Measurements from ENCODE around the gene MAP3K4. TPM values are rescaled to one million over a fixed set of nuclear protein-coding genes. Genes with fewer than 3 reads are reported as not detected.
"Not testable (repeated sequence)": the region's sequence is repeated elsewhere in the genome, so short reads cannot be mapped to it uniquely, and the experiment has no call there.

MAP3K4 gene
- total RNA-seq, 1 experiment from 2014 or later: 10.5 TPM

DNA sequence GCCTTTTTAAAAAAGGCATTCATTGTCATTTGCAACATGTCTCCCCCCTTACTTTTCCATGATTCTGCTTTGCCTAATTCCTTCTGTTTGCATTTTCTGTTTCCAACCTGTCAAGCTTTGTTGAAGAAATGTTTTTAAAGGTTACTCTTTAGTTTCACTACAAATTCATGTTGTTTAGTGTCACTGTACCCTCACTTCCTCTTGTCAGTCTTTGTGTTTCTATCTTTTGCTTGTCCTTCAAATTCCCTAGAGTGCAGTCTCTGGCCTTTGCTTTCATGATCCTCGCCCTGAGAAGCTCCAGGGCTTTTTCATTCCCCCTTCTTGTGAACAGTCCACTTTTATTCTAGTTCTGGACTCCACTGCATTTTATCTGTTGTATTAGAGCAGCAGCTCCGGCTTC is 90.6 kb downstream of the MAP3K4 start:
- DNase-seq (ENCODE audit: low spot score): no peak

DNA sequence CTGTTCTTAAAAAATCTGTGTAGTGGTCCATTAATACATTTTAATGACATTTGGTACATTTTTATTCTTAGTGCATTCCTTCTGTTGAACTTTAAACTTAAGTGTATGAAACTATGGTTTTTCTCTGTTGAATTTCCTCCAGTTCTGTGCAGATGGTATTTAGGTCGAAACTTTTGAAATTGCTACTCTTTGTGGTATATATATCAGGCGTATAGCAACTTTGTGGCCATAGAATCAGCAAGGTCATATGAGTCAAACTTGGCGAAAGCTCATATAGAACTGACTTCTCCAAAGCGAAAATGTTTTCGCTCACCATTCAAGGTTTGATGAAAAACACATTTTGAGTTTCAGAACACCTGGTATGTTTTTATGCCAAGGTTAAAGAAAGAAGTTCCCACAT is 93.7 kb downstream of the MAP3K4 start:
- DNase-seq (ENCODE audit: low spot score): no peak

DNA sequence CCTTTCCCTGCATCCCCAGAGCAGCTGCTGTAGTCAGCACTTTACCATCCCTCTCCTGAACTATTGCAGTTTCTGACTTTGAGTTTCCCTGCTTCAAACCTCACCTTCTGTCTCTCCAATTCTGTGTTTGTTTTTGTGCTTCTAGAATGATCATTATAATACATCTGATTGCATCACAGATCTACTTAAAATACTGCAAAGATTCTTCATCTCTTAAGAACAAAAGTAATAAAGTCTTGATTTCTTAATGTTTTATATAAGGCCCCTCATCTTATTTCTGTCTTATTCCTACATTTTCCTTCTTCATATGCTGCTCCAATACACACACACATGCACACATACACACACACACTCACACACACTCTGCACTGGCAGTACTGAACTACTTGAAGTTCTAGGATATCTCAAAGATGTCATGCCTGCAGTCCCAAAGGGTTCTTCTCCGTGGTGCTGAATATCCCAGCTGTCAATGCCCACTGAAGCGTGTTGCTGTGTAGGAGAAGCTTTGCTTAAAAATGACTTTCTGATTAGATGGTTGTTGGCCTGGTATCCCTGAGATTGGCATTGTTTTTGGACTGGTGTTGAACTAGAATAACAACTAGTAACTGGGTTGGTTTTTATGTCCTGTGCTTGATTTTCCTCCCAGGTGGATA is 97.2 kb downstream of the MAP3K4 start:
- DNase-seq (ENCODE audit: low spot score): no peak

DNA sequence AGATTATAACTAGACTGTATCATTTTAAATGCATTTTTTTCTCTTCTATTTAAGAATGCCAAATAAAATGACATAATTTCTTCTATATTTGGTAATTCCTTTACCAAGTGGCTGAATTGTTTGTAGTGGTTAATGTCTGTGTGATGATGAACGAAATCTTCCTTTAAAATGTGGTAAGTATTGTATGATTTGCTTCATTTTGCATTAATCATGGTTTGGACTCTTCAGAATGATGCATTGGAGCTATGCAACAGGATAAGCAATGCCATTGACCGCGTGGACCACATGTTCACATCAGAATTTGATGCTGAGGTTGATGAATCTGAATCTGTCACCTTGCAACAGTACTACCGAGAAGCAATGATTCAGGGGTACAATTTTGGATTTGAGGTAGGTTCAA is 99.6 kb downstream of the MAP3K4 start:
- DNase-seq (ENCODE audit: low spot score): no peak

DNA sequence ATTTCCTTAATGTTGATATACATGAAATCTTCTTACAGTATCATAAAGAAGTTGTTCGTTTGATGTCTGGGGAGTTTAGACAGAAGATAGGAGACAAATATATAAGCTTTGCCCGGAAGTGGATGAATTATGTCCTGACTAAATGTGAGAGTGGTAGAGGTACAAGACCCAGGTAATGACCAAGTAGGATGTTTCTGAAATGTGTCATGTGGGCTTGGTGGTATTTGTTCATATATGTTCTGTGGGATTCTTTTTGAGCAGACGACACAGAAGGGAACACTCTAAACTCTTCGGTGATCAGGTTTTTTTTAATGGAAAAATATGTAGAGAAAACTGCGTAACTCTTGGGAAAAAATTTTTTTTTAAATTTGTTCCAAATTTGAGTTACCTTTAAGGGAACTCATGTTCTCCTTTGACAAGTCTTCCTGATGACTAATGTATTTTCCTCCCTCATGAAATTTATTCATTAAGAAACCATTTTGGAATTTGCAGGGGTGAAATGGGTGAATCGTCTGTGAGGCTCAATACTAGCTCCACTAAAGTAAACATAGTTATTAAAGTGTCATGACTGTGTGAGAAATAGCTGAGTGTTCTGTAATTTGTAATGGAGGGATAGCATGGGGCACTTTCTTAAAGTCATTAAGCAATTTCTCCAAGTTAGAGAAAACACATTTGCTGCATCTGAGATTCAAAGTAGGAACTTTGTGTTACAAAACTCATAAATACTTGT is 100.6 kb downstream of the MAP3K4 start:
- DNase-seq (ENCODE audit: low spot score): no peak

DNA sequence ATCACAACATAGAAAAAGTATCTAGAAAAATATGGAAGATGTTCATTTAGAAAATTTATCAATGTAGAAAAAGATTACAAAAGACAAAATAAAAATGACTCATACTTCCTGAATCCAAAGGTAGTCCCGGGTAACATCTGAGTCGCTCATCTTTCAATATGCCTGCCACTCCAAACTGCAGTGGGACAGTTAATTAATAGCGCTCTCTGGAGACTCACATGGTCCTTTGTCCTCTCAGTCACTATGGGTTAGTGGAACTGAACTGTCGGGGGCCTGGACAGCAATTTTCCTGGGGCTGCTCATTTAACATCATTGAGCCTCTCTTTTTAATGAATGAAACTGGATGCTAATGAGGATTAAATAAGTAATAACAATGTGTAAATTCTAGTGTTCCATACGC is 103.4 kb downstream of the MAP3K4 start:
- no peak for DNase-seq (ENCODE audit: low spot score)

DNA sequence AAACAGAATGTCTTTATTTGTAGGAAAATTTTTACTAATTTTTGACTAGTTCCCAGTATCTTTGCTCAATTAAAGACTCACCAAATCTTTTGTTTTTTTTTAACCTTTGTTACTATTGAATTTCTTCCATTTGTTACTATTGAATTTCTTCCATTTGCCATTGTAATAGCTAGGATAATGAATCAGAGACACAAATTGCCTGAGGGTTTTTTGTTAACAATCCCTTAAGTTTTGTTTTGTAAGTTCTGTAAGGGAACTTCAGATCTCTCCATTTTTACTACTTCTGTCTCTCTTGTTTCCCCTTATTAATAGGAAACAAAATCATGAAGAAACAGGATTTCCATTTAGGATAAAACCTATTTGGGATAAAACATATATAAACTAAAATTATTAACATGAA is 104.3 kb downstream of the MAP3K4 start:
- DNase-seq (ENCODE audit: low spot score): no peak

DNA sequence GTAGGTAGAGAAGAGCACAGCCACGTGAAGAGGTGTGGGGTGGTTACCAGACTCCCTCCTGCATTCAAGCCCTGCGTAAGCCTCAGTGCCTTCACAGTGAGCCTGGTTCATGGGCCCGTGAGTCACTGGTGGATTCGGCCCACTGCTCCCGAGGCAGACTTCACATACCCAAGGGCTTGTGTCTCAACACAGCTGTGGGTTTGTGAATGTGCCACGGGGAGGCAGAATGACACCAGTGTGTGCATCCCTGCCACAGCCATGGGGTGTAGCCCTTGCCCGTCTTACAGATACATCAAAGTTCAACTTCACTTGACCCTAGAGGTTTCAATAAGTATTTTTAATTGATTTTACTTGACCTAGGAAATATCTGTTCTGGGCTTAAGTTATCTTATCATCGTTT is 108.5 kb downstream of the MAP3K4 start:
- DNase-seq (ENCODE audit: low spot score): no peak

DNA sequence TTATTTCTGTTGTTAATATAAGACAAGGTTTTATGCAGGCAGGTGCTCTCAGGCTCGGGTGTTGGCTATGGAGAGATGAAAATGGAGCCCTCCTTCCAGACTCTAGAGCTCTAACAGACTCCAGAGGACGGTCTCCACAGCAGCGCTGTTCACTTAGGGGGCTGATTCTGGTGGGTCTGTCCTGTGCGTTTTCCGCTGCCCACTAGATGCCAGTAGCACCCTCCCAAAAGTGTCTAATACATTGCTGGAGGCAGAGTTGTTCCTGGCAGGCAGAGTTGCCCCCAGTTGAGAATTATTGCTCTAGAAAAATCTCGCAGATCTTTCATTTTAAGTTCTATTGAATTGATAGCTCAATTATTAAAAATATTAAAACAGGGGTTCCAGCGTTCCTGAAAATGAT is 109.9 kb downstream of the MAP3K4 start:
- DNase-seq (ENCODE audit: low spot score): no peak

DNA sequence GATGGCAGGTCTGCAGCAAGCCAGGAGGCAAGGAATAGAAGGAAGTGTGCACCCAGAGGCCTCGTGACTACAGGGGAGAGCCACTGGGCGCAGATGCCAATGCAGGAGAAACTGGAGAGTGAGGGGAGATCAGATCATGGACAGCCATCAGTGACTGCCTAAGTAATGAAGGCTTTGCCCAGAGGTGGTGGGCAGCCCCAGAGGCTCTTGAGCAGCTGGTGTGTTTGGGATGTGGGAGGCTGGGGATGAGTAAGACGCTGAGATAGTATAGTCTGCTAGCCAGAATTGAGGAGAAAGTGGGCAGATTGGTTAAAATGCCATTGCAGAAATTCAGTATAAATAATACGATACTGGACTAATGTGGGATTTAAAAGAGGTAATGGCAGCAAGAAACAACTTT is 111.9 kb downstream of the MAP3K4 start:
- no peak for DNase-seq (ENCODE audit: low spot score)

DNA sequence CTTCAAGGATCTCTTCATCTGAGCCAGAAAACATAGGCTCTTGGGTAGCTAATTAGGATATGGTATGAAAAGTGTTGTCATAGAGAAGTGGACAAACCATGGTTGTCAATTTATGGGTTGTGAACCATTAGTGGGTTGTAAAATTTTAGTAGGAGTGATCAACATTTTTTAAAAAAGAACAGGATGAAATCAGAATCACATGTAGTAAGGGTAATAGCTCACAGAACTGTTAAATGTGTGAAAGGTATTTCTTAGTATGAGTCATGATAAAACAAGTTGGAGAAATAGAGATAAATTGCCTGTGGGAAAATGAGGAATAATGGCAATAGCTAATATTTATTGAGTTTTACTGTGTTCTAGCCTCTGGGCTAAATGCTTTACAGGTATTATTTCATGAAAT is 113.4 kb downstream of the MAP3K4 start:
- no peak for DNase-seq (ENCODE audit: low spot score)

DNA sequence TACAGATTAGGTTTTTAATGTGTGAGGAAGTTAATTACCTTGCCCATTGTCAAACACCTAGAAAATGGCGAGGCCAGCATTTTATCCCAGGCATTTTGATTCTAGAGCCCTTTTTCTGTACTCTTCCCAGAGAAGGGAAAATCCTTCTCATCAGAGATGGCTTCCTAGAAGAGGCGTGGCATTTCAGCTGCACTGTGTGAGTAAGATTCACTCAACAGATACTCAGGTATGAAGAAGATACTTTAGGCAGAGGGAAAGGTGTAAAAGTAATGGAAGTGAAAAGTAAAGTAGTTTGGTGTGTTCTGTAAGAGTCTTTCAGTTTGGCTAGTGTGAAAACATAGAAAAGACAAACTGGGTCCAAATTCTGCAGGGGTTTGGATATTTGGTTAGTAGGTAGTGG is 113.8 kb downstream of the MAP3K4 start:
- DNase-seq (ENCODE audit: low spot score): no peak

DNA sequence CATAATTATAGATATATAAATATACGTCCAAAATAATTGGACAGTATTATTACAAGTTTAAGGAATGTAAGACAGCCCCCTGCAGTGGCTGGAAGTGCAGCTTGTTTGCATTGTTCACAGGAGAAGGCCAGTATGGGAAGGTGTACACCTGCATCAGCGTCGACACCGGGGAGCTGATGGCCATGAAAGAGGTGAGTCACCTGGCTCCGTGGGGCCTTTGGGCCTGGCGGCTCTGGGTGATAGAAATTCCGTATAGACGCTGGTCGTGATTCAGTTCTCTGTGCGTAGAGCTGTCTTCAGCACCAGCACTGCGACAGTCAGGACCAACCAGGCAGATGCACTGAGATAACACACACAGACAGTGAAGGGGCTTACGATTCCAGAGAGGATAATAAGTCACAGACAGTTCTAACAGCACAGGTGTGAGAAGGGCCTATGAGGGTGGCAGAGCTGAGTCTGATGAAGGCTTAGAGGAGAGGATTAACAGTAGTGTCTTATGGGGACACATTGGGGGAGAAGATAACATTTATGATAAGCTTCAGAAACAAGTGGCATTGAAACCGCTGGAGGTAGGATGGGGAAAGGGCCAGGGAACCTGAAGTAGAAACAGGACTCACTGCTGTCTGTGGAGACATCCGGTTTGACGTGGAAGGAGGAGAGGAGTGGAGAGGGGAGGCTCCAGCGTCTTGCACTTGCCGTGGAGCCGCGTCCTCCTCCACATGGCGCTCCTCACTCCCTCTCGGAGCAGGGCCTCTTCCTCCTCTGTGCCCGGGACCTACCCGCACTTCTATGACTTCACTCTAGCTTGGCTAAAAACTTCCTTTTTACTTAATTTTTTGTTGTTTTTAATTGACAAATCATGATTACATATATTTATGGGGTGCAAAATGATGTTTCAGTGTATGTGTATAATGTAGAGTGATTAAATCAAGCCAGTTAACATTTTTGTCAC is 116.5 kb downstream of the MAP3K4 start:
- DNase-seq (ENCODE audit: low spot score): no peak

DNA sequence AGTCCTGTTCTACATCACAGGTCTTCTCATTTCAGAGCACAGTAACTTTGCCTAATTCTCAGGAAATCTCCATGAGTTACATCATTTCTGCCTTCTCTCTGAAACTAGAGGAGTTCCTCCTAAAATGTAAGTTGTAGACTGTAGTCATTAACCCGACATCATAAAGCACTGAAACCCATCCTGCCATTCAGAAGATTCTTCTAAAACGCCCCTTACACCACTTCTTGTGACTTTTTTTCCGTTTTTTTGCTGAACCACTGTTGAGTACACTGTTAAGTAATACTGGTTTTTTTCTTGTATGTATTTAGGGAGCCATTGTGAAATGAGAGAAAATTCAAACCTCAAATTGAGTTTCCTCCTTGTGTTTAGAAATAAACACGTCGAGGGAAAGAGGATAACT is 117.3 kb downstream of the MAP3K4 start:
- DNase-seq (ENCODE audit: low spot score): no peak

DNA sequence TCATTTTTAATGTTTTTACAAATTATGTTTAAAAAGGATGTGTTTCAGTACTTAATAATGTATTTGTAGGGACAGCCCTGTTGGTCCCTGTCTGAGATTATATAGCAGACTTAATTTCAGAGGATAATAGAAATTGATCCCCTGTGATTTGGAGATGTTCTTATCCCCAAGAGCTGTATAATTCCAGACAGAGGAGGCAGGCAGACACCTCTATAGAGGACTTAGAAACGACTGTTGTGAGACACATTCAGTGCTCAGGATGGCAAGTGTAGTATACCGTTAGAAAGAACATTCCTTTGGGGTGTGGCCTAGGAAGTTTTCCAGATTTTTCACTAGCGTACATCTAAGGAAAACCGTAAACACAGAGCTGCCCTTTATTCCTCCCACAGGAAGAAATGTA is 117.8 kb downstream of the MAP3K4 start:
- no peak for DNase-seq (ENCODE audit: low spot score)

DNA sequence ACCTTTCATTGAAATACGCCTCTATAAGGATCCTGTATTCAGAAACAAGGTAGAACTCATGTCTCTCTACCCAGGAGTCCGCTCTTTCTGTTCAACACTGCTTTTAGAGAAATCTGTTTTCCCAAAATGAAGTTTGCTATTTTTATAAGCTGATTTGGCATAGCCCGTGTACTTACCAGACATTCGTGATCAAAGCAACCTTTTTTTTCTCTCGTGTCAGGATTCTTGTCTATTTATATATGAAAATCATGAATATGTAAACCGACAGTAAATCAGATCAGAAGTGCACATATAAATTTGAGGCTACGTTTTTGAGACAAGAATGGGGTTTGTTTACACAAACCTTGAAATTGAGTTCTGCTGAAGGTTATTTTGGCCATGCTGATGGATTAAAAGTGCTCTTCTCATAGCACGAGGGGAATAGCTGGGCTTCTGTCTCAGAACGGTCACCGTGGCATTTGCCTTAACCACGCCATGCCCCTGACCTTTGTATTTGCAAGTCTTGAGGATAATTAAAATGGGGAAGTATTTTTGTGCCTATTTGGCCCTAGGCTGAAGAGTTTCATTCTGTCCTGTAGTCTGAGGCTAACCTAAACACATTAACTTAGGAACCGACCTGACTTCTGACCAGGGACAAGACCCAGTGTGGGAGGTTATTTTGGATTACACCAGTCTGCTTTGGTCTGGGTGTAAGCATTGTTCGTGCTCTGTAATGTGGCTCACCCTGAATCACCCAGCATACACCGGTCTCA is 118.6 kb downstream of the MAP3K4 start:
- DNase-seq (ENCODE audit: low spot score): no peak

DNA sequence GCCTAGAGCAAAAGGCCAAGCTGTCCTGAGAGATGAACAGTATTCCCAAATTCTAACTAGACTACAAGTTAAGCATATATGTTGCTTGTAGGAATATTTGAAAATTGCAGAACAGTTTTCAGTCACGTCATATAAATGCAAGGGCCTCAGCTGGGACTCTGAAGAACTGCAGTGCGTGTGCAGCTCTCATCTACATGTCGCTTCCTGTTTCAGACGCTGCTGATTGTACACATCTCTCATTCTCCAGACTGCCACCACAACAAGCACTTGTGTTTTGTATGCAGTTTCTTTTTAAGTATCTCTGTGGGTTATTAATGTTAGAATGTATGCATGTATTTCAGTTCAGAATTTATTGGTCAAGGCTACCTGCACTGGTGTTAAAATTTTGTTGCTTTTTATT is 119.7 kb downstream of the MAP3K4 start:
- no peak for DNase-seq (ENCODE audit: low spot score)

DNA sequence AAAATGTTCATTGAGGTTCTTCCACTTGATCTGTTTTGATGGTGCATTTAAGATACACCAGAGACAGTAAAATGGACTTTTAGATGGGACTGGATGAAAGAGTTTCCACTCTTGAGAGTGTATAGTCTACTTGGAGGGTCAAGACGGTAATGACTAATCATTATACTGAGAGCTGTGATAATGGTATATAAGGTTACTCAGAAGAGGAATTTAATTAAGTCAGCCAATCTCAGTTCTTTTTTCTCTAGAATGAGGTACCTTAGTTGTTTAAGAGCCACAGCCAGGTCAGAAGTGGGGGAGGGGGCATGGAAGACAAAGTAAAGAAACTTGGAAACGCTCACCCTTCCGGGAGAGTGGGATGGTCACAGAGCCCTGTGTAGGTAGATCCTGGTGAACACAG is 123.9 kb downstream of the MAP3K4 start:
- no peak for DNase-seq (ENCODE audit: low spot score)

DNA sequence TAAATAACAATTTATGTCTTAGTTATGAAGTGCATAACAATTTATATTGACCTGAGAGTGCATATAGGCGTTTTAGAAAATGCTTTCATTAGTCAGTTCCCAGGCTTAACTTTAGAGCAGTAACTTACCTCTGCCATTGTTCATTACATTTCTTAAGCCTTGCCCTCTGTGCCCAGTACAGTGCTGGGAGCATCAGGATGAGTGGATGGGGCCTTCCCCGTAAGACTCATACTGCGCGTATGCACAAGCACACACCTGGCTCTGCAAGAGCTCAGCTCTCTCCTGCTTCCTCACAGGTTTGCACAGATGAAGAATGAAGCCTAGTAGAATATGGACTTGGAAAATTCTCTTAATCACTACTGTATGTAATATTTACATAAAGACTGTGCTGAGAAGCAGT is 125.0 kb downstream of the MAP3K4 start:
- no peak for DNase-seq (ENCODE audit: low spot score)

DNA sequence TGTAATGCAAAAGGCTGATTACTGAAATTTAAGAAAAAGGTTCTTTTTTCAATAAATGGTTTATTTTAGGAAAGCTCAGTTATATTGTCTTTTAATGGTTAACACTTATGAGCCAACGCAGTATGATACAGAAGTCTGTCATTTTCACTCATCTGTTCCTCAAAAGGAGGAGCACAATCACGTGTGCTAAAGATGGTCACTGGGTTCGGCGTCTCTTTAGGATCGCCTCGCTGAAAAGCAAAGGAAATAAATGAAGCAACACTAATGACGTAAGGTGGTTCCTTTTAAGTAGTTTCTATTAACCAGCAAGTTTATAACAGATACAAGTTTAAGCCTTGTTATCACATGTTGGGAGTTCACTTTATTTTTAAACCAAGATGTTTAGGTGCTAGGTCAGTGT is 125.7 kb downstream of the MAP3K4 start:
- DNase-seq (ENCODE audit: low spot score): no peak

DNA sequence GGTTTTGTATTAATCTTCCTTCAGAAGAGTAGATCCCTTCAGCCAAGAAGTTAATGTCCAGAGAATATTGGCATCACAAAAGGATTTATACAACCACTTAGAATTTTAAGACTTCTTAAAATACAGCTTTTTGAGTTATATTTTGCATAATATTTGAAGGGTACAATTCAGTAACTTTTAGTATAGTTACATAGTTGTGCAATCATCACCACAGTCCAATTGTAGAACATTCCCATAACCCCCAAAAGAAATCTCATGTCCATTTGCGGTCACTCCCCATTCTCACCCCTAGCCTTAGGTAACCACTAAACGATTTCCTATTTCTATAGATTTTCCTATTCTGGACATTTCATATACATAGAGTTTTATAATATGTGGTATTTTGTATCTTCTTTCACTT is 126.4 kb downstream of the MAP3K4 start:
- DNase-seq (ENCODE audit: low spot score): no peak

DNA sequence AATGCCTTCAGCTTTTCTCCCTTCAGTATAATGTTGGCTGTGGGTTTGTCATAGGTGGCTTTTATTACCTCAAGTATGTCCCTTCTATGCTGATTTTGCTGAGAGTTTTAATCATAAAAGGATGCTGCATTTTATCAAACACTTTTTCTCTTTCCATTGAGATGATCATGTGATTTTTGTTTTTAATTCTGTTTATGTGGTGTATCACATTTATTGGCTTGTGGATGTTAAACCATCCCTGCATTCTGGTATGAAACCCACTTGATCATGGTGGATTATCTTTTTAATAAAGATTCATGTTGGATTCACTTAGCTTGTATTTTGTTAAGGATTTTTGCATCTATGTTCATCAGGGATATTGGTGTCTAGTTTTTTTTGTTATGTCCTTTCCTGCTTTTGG is 131.8 kb downstream of the MAP3K4 start:
- not testable (repeated sequence) for DNase-seq (ENCODE audit: low spot score)
